SK-MEL-5 (cell line): ENCODE measurements around the gene VSIG10L2. TPM values are rescaled to one million over a fixed set of nuclear protein-coding genes. Genes with fewer than 3 reads are reported as not detected.

Experiments used
- DNase-seq: peaks from one replicate; pipeline ENCODE4 v3.0.0-alpha.2; 2016; ENCODE audit warnings: low read depth, low spot score
- in situ Hi-C: cut with HindIII; loops from 2 replicates; pipeline ENCODE4 v1.10.0; 2016; ENCODE audit warnings: low sequenced_read_pairs, high pct_unique_total_duplicates, low pct_unique_long_range_greater_than_20kb
- total RNA-seq: library from RNA; depleted of rRNA; stranded (reverse); fragments of >200 nt; shearing (Covaris generic); gene quantifications from 2 replicates; pipeline ENCODE4 v1.2.3, GENCODE V29; 2014

Gene VSIG10L2
- total RNA-seq, 1 experiment from 2014 or later: not detected

GRCh38 chr11:125941619-125942611 is 3.9 kb upstream of the VSIG10L2 start:
- DNase-seq: peak; percentile 43
- in situ Hi-C loops: no loop called here

GRCh38 chr11:125942771-125943428 is 2.9 kb upstream of the VSIG10L2 start:
- in situ Hi-C loops: no loop called here
- no peak for DNase-seq

- no peak for DNase-seq
- in situ Hi-C loops: no loop called here
Observed at GRCh38 chr11:125943661-125944349, 2.0 kb upstream of the VSIG10L2 start.

DNA sequence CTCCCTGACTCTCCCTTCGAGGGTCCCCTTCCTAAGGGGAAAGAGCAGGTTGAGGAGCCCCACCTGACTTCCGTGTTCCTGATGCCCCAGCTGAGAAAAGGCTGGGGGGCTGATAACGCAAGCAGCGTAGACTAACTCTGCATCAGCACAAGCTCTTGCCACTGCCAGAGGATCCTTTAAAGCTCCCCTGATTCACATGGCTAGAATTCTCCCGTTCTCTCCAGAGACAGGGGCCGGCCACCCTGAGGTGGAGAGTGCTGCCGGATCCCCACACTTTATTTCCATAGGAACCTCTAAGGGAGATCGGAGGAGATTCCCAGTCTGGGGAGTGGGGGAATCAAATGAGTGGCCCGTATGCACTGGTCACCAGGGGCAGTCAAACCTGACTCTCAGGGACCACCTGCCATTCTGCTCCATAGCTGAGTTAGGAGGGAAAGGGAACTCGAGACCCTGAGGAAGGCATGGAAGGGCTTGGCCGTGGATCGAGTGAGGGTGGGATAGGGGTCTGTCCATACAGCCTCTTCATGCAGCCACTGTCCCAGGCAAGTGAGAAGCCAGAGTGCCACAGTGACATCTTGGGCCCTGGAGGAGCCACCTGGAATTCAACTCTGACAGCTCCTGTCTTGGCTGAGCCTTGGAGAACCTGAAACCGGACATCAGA is 1.4 kb upstream of the VSIG10L2 start:
- in situ Hi-C loops: no loop called here
- no peak for DNase-seq

- in situ Hi-C loops: no loop called here
Observed at GRCh38 chr11:125945011-125945796, 640 bp upstream of the VSIG10L2 start.

GRCh38 chr11:125946712-125947418 is 1.0 kb downstream of the VSIG10L2 start:
- no peak for DNase-seq
- in situ Hi-C loops: no loop called here

More at GRCh38 chr11:125945011-125945796, 640 bp upstream of the VSIG10L2 start:
- DNase-seq: no peak

DNA sequence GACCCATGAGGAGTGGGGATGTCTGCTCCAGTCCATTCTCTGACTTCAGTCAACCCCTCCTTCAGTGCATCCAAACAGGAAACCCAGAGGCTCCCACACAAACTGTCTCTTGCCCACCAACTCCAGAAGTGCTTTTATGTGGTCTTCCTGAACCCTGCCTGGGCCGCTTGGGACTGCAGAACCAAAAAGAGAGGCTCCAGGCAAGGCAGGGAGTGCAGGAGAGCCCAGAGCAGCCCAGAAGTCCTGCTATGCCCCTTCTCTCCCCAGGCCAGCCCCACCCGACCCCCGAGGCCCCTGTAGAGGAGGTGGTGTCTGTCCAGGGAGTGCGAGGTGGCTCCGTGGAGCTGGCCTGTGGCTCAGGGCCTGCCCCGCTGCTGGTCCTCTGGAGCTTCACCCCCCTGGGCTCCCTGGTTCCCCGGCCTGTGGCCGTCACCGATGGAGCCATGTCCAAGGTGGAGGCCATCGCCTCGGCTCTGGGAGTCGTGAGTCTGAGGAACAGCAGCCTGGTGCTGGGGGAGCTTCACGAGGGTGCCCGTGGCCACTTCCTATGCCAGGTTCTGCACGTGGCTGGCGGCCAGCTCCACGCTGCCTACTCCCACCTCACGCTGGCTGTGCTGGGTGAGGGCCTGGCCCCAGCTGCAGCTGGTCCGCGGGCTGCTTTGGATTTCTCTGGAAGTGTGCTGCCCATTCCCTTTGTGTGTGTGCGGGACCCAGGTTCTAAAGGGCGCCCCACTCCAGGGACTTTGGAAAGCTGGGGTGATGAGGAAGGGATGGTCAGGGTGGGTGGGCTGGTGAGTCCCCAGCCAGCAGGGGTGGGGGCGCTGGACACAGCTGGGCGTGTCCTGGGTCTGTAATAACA is 1.8 kb downstream of the VSIG10L2 start:
- no peak for DNase-seq
- in situ Hi-C loops: no loop called here

DNA sequence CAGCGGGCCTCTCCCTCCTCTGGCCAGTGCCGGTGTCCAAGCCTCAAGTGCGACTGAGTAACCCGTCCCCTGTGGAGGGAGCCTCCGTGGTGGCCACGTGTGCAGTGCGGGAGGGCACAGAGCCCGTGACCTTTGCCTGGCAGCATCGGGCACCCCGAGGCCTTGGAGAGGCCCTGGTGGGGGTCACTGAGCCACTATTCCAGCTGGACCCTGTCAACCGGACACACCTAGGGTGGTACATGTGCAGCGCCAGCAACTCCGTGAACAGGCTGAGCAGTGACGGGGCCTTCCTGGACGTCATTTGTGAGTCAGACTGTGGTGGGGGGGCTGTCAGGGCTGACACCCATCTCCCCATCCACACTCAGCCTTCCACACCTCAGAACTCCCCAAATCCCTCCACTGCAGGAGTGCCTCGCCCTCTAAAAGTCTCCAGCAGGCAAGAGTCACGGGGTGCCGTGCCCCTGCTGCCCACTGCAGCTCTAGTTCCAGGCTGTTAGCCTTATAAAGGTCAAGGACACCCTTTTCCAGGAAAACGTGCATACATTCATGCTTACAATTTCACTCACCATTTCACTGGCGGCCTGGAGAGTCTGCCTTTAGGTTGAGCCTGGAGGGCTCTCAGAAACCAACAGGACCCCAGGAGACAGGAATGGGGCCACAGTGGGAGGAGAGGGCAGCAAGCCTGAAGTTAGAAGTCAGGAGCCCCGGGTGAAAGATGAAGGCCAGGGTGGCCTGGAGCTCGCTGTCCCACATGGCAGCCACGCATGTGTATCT is 2.6 kb downstream of the VSIG10L2 start:
- no peak for DNase-seq
- in situ Hi-C loops: no loop called here

DNA sequence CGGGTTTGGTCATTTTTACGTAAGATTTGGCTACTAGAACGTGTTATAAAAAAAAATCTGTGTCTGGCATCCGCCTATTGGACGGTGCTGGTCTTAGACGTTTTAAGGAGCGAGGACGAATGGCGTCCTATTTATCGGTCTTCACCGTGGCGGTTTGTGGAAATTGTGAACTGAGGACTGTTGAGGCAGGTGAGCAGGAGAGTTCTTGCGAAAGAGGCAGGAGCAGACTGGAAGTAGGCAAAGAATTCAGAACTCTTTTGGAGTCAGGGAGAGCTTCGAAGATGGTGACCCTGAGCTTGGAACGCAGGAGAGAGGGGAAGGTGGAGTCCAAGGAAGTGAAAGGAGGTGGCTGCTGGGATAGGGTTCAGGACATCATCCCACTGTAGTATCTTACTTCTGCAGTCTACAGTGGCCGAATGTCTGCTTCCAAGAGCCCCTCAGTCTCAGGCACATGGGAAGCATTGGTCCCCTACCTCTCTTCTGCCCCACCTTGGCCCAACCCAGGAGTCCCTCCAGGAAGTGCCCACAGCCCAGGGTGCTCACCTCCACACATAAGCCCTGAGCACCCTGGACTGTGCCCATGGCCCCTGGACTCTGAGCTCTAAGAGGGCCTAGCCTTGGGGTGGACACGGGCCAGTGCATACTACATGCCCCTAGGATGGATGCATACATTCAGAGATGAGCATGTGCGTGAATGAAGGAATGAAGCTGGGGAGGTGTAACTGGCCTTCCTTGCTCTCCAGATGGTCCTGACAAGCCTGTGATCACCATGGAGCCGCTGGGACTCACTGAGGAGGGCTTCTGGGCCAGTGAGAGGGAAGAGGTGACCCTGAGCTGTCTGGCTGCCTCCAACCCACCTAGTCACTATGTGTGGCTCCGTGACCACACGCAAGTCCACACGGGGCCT is 3.7 kb downstream of the VSIG10L2 start:
- no peak for DNase-seq
- in situ Hi-C loops: no loop called here

GRCh38 chr11:125950178-125950490 is 4.3 kb downstream of the VSIG10L2 start:
- DNase-seq: no peak
- in situ Hi-C loops: no loop called here

GRCh38 chr11:125950696-125951651 is 5.1 kb downstream of the VSIG10L2 start:
- DNase-seq: no peak
- in situ Hi-C loops: no loop called here

DNA sequence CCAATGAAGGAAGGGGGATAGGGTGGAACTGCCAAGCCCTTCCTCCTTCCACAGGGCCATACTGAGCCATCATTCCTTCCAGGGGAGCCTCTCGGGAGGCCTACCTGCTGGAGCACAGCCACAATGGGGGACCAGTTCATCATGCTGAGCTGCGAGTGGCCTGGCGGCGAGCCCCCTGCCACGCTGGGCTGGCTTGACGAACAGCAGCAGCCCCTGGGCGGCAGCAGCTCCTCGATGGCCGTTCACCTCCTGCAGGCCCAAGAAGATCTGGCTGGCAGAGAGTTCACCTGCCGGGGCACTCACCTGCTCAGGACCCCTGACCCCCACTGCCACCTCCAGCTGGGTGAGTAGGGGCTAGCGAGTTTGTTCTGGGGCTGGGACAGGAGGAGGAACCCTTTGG is 5.9 kb downstream of the VSIG10L2 start:
- in situ Hi-C loops: no loop called here
- DNase-seq: no peak

GRCh38 chr11:125952559-125952958 is 6.7 kb downstream of the VSIG10L2 start:
- no peak for DNase-seq
- in situ Hi-C loops: no loop called here
